PC-3 (cell line): ENCODE measurements around the gene MYL7. TPM values are rescaled to one million over a fixed set of nuclear protein-coding genes. Genes with fewer than 3 reads are reported as not detected.

ENCODE experiments used
- ATAC-seq: fragments of 200-7000 bp; cut with Tn5 transposase; 2 replicates; pipeline ENCODE4 v1.9.1; 2020; ENCODE audit warnings: mild to moderate bottlenecking, moderate library complexity
- BruUV-seq: library from RNA; stranded (reverse); fragments of 400-500 nt; replicated peaks from 2 replicates; lab custom pipeline; 2021; lab: Mats Ljungman, UMichigan
- CTCF ChIA-PET: fragments of 300-600 bp; sonication (Branson Sonifier 250); formaldehyde crosslinking; loops from one replicate; lab custom pipeline; 2022; ENCODE audit warnings: antibody characterized with exemption; lab: Charles Lee
- POLR2A ChIA-PET: fragments of 300-600 bp; sonication (Branson Sonifier 250); formaldehyde crosslinking; loops from one replicate; lab custom pipeline; 2022; ENCODE audit warnings: antibody characterized with exemption; ENCODE audit not compliant: unreplicated experiment; lab: Charles Lee
- DNase-seq: peaks from one replicate; pipeline ENCODE4 v3.0.0-alpha.2; 2015
- H2AFZ ChIP-seq: fragments of 300-600 bp; sonication (generic); 2 replicates; pipeline ENCODE4 v1.6.0; 2016; ENCODE audit warnings: antibody characterized with exemption, low read length
- H3F3A ChIP-seq: fragments of 300-600 bp; sonication (generic); one replicate; pipeline ENCODE4 v1.6.0; 2017; ENCODE audit warnings: antibody characterized with exemption, low read length, control low read depth, mild to moderate bottlenecking; ENCODE audit not compliant: unreplicated experiment
- H3K27ac ChIP-seq: fragments of 300-600 bp; sonication (generic); 2 replicates; pipeline ENCODE4 v1.5.1; 2016; ENCODE audit warnings: mild to moderate bottlenecking, low read length
- H3K27me3 ChIP-seq: fragments of 300-600 bp; sonication (generic); 2 replicates; pipeline ENCODE4 v1.6.1; 2016; ENCODE audit warnings: low read length, mixed read lengths
- H3K36me3 ChIP-seq: fragments of 300-600 bp; sonication (generic); 2 replicates; pipeline ENCODE4 v1.6.1; 2016; ENCODE audit warnings: low read depth, mixed run types, low read length, mixed read lengths
- H3K4me1 ChIP-seq: fragments of 300-600 bp; sonication (generic); 2 replicates; pipeline ENCODE4 v1.5.1; 2016; ENCODE audit warnings: low read length; ENCODE audit not compliant: insufficient read depth
- H3K4me2 ChIP-seq: fragments of 300-600 bp; sonication (generic); 2 replicates; pipeline ENCODE4 v1.6.0; 2016; ENCODE audit warnings: low read length
- H3K4me3 ChIP-seq: fragments of 300-600 bp; sonication (generic); 2 replicates; pipeline ENCODE4 v1.5.1; 2016; ENCODE audit warnings: mild to moderate bottlenecking, low read length, mixed read lengths
- H3K79me2 ChIP-seq: fragments of 300-600 bp; sonication (generic); 2 replicates; pipeline ENCODE4 v1.6.1; 2017; ENCODE audit warnings: low read length, mixed read lengths
- H3K9ac ChIP-seq: fragments of 300-600 bp; sonication (generic); 2 replicates; pipeline ENCODE4 v1.6.0; 2016; ENCODE audit warnings: mild to moderate bottlenecking, low read length
- H3K9me2 ChIP-seq: fragments of 300-600 bp; sonication (generic); replicated peaks from 2 replicates; pipeline ENCODE4 v1.6.1; 2016; ENCODE audit warnings: mixed run types, low read length, mixed read lengths
- H3K9me3 ChIP-seq: fragments of 300-600 bp; sonication (generic); 2 replicates; pipeline ENCODE4 v1.6.1; 2016; ENCODE audit warnings: low read length, mixed read lengths
- H4K20me1 ChIP-seq: fragments of 300-600 bp; sonication (generic); 2 replicates; pipeline ENCODE4 v1.6.1; 2016; ENCODE audit warnings: low read length, mixed read lengths
- EZH2 ChIP-seq: fragments of 300-600 bp; sonication (generic); IDR thresholded peaks from one replicate; pipeline ENCODE4 v1.6.1; 2017; ENCODE audit warnings: antibody characterized with exemption, mild to moderate bottlenecking, low read length; ENCODE audit not compliant: unreplicated experiment
- EZH2phosphoT487 ChIP-seq: fragments of 300-600 bp; sonication (generic); IDR thresholded peaks from 2 replicates; pipeline ENCODE4 v1.6.1; 2018; ENCODE audit warnings: mild to moderate bottlenecking, antibody characterized with exemption, low read length, borderline replicate concordance
- intact Hi-C: fragments of 100-400 bp; cut with micrococcal nuclease; formaldehyde crosslinking; loops from 2 replicates; pipeline ENCODE4 v1.9.0; 2023
- total RNA-seq: library from RNA; depleted of rRNA; stranded (reverse); fragments of >200 nt; gene quantifications from 2 replicates; pipeline ENCODE4 v1.2.3, GENCODE V29; 2014
- TF ChIP-seq, protein P1 (sequence below): fragments of 300-600 bp; sonication (generic); conservative IDR thresholded peaks from 2 replicates; pipeline ENCODE4 v1.5.1; 2017; ENCODE audit warnings: antibody characterized with exemption, low read depth, mild to moderate bottlenecking, low read length

The MYL7 gene
- total RNA-seq, 1 experiment from 2014 or later = not detected

- Histone ChIP-seq H3F3A (no peaks in the 10 kb centered on the region), H3K4me3 (no peak overlapping the region), H3K27ac (no peak overlapping the region), H3K9me3 (no peaks in the 10 kb centered on the region), H3K79me2 (no peaks in the 10 kb centered on the region), H3K9ac (no peak overlapping the region), H4K20me1 (no peaks in the 10 kb centered on the region), H3K4me2 (no peak overlapping the region), H3K36me3 (no peaks in the 10 kb centered on the region), H2AFZ (no peak overlapping the region), H3K9me2 (no peaks in the 10 kb centered on the region), H3K4me1 (no peaks in the 10 kb centered on the region), H3K27me3 (no peaks in the 10 kb centered on the region)
- ChIA-PET POLR2A (no interaction called here), CTCF (no interaction called here)
- BruUV-seq = no TSS peak
- no peak for DNase-seq
- no peak for ATAC-seq
- TF ChIP-seq, protein P1, sequence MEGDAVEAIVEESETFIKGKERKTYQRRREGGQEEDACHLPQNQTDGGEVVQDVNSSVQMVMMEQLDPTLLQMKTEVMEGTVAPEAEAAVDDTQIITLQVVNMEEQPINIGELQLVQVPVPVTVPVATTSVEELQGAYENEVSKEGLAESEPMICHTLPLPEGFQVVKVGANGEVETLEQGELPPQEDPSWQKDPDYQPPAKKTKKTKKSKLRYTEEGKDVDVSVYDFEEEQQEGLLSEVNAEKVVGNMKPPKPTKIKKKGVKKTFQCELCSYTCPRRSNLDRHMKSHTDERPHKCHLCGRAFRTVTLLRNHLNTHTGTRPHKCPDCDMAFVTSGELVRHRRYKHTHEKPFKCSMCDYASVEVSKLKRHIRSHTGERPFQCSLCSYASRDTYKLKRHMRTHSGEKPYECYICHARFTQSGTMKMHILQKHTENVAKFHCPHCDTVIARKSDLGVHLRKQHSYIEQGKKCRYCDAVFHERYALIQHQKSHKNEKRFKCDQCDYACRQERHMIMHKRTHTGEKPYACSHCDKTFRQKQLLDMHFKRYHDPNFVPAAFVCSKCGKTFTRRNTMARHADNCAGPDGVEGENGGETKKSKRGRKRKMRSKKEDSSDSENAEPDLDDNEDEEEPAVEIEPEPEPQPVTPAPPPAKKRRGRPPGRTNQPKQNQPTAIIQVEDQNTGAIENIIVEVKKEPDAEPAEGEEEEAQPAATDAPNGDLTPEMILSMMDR = no peak
- intact Hi-C loops = no loop called here
Measured at GRCh38 chr7:44157116-44158080, 16.3 kb upstream of the MYL7 start.

- no peak overlapping the region for H3K27ac ChIP-seq
- ATAC-seq (no peak), DNase-seq (no peak)
- H2AFZ ChIP-seq = no peak overlapping the region
- H3K36me3 ChIP-seq = no peaks in the 10 kb centered on the region
- no peaks in the 10 kb centered on the region for H4K20me1 ChIP-seq
- no peaks in the 10 kb centered on the region for H3K4me1 ChIP-seq
- intact Hi-C loops = no loop called here
- no peak overlapping the region for H3K4me3 ChIP-seq
- H3K9ac ChIP-seq = no peak overlapping the region
- no peaks in the 10 kb centered on the region for H3K79me2 ChIP-seq
- H3K27me3 ChIP-seq = no peaks in the 10 kb centered on the region
- TF ChIP-seq, protein P1 = no peak
- TF ChIP-seq EZH2phosphoT487 (no peak), EZH2 (no peak)
- no TSS peak for BruUV-seq
- CTCF ChIA-PET = no interaction called here
- POLR2A ChIA-PET = no interaction called here
- H3K9me2 ChIP-seq = no peaks in the 10 kb centered on the region
- no peak overlapping the region for H3K4me2 ChIP-seq
- H3K9me3 ChIP-seq = no peaks in the 10 kb centered on the region
- H3F3A ChIP-seq = no peaks in the 10 kb centered on the region
Measured at GRCh38 chr7:44156453-44157010, 15.4 kb upstream of the MYL7 start.
